GM18508 (cell line): Measurements from ENCODE around the gene PCDHGA5.
"Not testable (repeated sequence)": the region's sequence is repeated elsewhere in the genome, so short reads cannot be mapped to it uniquely, and the experiment has no call there.

Experiments
- ATAC-seq: cut with Tn5 transposase; IDR thresholded peaks from one replicate; pipeline ENCODE4 v1.9.1; 2021; ENCODE audit warnings: moderate number of reproducible peaks; ENCODE audit not compliant: insufficient read depth, unreplicated experiment

Gene PCDHGA5

DNA sequence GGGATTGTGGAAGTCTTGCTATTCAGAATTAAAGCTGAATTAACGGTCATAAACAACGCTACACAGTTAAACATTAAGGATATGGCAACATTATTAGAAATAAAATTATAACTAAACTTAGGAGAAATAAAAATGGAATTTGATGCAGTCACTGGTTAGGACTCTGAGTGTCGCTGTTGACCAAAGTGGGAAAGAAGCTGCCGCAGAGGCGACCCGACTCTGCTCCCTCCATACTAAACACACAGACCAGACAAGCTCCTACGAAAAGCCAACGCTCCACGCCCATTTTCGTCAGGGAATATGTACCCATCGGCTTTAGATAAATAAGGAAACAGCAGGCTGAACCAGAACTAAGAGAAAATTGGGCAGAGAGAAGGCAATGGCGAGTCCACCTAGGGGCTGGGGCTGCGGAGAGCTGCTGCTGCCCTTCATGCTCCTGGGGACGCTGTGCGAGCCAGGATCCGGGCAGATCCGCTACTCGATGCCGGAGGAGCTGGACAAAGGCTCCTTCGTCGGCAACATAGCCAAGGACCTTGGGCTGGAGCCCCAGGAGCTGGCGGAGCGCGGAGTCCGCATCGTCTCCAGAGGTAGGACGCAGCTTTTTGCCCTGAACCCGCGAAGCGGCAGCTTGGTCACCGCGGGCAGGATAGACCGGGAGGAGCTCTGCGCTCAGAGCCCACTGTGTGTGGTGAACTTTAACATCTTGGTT is at the start of gene PCDHGA5:
TSS of gene PCDHGA5 (plus strand) at position 211 of the 709 bp plus-strand sequence. CDS start at position 380, 169 bp downstream.
- no peak for ATAC-seq

GRCh38 chr5:141316963-141317362 is 47.0 kb upstream of the PCDHGA5 start:
- ATAC-seq, result not testable (repeated sequence)

GRCh38 chr5:141319202-141319601 is 44.8 kb upstream of the PCDHGA5 start:
- no peak for ATAC-seq

- ATAC-seq, result no peak
Measured at GRCh38 chr5:141319699-141320098, 44.3 kb upstream of the PCDHGA5 start.

- peak; percentile 86 for ATAC-seq
Measured at GRCh38 chr5:141320225-141321169, 43.5 kb upstream of the PCDHGA5 start, which contains the start of gene TAF7. Gene TAF7 (minus strand): TSS chr5:141320784. CDS start chr5:141320044, 740 bp downstream.

DNA sequence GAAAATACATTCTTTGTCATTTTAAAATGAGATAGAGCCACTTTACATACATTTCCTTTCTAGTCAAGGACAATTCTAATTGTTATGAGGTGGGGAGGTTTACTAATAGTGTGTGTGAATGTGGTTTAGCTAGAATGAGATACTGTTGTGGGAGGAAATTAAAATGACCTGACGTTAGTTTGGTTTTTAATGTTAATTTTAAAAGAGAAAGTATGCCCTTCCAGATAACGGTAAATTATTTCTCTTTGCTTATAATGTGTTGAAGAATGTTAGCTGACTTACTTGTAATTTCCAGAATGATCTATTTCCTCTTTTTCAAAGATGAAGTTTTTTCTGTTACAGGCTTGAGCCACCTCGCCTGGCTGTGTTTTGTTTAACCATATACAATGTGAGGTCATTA is 41.7 kb upstream of the PCDHGA5 start:
- no peak for ATAC-seq

DNA sequence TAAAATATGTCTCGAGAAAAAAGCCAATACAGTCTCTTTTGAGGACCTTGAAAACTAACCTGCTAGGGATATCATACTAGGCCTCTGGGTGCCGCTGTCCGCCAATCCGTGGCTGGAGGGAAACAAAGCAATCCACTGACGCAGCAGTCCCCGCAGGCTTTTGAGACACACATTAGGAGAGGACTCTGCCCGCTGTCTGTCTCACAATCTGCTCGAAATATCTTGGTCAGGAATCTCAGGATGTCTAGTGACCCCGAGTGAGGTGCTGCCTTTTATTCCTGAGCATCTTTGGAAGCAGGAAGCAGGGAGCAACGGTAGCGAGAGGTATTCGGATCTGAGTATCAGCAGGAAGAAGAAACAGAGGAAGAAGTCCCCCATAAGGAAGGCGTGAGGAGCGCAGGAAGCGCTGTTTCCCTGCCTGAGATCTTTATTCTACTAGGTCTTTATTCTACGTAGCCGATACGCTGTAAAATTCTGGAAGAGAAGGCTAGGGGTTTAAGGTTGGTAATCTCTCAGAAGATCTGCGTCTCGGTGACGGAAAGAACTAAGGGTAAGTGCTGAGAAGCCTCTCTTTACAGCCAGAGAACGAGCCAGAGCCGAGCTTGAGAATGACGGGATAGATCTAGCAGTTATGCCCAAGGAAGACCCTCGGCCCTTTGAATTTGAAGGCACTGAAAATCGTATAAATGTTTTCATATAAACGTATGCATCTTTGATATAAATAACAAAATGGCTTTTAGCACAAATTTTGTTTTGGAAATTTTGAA is 37.7 kb upstream of the PCDHGA5 start:
- no peak for ATAC-seq

- ATAC-seq, result no peak
Measured at GRCh38 chr5:141328231-141328630, 35.7 kb upstream of the PCDHGA5 start.

DNA sequence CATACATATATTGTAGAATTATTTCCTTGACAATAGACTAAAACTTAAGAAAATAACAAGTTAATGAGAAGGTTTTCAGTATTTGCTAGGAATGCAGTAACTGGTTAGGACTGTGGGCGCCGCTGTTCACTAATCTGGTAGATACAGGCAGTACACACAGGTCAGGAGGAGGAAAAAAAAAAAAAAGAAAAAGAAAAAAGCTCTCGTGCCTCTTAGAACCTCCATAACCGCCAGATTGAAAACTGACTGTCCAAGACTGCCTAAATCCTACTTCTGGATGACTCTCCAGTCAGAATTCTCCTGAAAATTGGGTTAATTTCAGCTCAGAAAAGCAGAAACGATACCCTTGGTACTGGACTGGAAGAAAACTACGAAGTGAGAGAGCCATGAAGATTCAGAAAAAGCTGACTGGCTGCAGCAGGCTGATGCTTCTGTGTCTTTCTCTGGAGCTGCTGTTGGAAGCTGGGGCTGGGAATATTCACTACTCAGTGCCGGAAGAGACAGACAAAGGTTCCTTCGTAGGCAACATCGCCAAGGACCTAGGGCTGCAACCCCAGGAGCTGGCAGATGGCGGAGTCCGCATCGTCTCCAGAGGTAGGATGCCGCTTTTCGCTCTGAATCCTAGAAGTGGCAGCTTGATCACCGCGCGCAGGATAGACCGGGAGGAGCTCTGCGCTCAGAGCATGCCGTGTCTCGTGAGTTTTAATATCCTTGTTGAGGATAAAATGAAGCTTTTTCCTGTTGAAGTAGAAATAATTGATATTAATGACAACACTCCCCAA is 33.5 kb upstream of the PCDHGA5 start, which contains the start of gene PCDHGA1:
TSS of gene PCDHGA1 (plus strand) at position 216 of the 782 bp plus-strand sequence.
- no peak for ATAC-seq

- not testable (repeated sequence) for ATAC-seq
Measured at GRCh38 chr5:141332571-141332970, 31.4 kb upstream of the PCDHGA5 start.

- ATAC-seq, result no peak
Measured at GRCh38 chr5:141338538-141339306, 25.2 kb upstream of the PCDHGA5 start, which contains the start of gene PCDHGA2. Gene PCDHGA2 (plus strand): TSS chr5:141338760.

- not testable (repeated sequence) for ATAC-seq
Measured at GRCh38 chr5:141340781-141341354, 23.1 kb upstream of the PCDHGA5 start.

- ATAC-seq, result no peak
Measured at GRCh38 chr5:141342773-141343172, 21.2 kb upstream of the PCDHGA5 start.

DNA sequence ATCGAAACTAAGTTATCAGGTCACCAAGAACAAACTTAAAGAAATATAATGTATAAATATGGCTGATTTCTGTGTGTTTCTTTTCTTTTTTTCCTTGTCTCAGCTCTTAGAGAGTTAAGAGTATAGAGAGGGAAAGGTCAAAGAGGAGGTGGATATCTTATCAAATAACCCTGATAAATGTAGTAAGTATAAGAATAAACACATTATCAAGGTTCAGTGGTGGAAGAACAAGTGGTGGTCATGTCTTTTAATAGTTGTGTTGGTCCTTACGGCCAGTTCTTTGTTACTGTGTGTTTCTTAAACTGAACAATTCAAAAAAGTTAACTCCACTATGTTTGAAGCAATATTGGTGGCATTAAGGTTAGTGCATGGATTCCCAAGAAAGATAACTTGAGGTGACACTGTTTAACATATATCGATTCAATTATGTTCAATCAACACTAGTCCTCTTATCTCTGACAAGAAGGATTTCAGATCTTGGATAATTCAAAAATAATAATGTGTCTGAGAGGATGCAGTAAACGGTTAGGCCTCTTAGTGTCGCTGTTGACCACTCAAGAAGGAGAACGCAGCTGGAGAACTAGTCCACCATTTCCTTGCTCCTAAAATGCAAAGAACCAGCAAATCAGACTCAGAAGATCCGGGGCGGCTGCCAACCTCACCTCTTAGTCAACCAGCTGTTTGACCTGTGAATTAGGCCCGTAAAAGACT is 20.6 kb upstream of the PCDHGA5 start, which contains the start of gene PCDHGA3:
TSS of gene PCDHGA3 (plus strand) at position 588 of the 711 bp plus-strand sequence. CDS start 205 bp downstream, outside the sequence.
- ATAC-seq, result no peak

DNA sequence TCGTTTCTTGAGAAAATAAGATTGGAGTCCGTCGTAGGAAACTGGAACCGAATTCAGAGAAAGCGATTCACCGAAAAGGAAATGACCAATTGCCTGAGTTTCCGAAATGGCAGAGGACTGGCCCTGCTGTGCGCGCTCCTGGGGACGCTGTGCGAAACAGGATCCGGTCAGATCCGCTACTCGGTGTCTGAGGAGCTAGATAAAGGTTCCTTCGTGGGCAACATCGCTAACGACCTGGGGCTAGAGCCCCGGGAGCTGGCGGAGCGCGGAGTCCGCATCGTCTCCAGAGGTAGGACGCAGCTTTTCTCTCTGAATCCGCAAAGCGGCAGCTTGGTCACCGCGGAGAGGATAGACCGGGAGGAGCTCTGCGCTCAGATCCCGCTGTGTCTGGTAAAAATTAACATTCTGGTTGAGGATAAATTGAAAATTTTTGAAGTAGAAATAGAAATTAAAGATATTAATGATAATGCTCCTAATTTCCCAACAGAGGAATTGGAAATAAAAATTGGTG is 20.0 kb upstream of the PCDHGA5 start:
- ATAC-seq, result no peak

DNA sequence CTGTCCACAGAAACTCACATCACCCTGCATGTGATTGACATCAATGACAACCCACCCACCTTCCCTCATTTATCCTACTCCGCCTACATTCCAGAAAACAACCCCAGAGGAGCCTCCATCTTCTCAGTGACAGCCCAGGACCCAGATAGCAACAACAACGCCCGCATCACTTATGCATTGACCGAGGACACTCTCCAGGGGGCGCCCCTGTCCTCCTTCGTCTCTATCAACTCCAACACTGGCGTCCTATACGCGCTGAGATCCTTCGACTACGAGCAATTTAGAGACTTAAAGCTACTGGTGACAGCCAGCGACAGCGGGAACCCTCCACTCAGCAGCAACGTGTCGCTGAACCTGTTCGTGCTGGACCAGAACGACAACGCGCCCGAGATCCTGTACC is 18.6 kb upstream of the PCDHGA5 start:
- ATAC-seq, result no peak

DNA sequence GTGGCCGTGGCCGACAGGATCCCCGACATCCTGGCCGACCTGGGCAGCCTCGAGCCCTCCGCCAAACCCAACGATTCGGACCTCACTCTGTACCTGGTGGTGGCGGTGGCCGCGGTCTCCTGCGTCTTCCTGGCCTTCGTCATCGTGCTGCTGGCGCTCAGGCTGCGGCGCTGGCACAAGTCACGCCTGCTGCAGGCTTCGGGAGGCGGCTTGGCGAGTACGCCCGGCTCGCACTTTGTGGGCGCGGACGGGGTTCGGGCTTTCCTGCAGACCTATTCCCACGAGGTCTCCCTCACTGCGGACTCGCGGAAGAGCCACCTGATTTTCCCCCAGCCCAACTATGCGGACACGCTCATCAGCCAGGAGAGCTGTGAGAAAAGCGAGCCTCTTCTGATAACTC is 17.9 kb upstream of the PCDHGA5 start:
- not testable (repeated sequence) for ATAC-seq
